K562 (cell line): ENCODE data around the gene PDCD1LG2. TPM values are rescaled to one million over a fixed set of nuclear protein-coding genes. Genes with fewer than 3 reads are reported as not detected.

Experiments
- ADNP ChIP-seq: fragments of 200-800 bp; sonication (Bioruptor generic); IDR thresholded peaks from 2 replicates; pipeline ENCODE4 v1.6.1; 2016; ENCODE audit warnings: missing genetic modification characterization, missing compliant biosample characterization
- ATF7 ChIP-seq: fragments of 450-650 bp; IDR thresholded peaks from 2 replicates; pipeline ENCODE4 v1.7.1; 2014; ENCODE audit warnings: mild to moderate bottlenecking, moderate library complexity
- BACH1 ChIP-seq: fragments of 200-800 bp; sonication (Bioruptor generic); IDR thresholded peaks from 2 replicates; pipeline ENCODE4 v1.6.1; 2016; ENCODE audit warnings: missing genetic modification characterization, missing compliant biosample characterization
- CXXC5 ChIP-seq: fragments of 250-450 bp; sonication (Bioruptor Pico); IDR thresholded peaks from 2 replicates; pipeline ENCODE4 v1.8.0; 2022; ENCODE audit warnings: inconsistent platforms, mild to moderate bottlenecking, moderate library complexity
- FOXA3 ChIP-seq, 2 experiments: fragments of 450-650 bp in 1 of 2; sonication (generic) in 1 of 2; formaldehyde crosslinking; IDR thresholded peaks in 1 of 2; conservative IDR thresholded peaks in 1 of 2; 2 replicates each; pipeline versions ENCODE4 v1.4.0 to v1.8.0; 2020 to 2022; ENCODE audit warnings: mild to moderate bottlenecking in 2 of 2, missing genetic modification reagents in 1 of 2
- FUS ChIP-seq: fragments of 200-400 bp; formaldehyde crosslinking; optimal IDR thresholded peaks from 2 replicates; pipeline ENCODE3; 2017; ENCODE audit warnings: low read depth, low read length
- JUND ChIP-seq, 2 experiments: IDR thresholded peaks; 2 replicates in 1 of 2; 3 replicates in 1 of 2; pipeline ENCODE4 v1.6.1; 2011; ENCODE audit warnings: borderline replicate concordance in 2 of 2, low read depth in 2 of 2, low read length in 2 of 2, improper control_type of control experiment in 1 of 2, missing biosample characterization in 1 of 2, missing genetic modification characterization in 1 of 2, missing genetic modification reagents in 1 of 2
- NFRKB ChIP-seq: fragments of 450-650 bp; IDR thresholded peaks from 2 replicates; pipeline ENCODE4 v1.6.1; 2016; ENCODE audit warnings: low read depth
- NUFIP1 ChIP-seq: fragments of 450-650 bp; IDR thresholded peaks from 2 replicates; pipeline ENCODE4 v1.6.1; 2018; ENCODE audit not compliant: partially characterized antibody
- OTX1 ChIP-seq: fragments of 450-650 bp; formaldehyde crosslinking; IDR thresholded peaks from 2 replicates; pipeline ENCODE4 v1.4.0; 2022; ENCODE audit warnings: mild to moderate bottlenecking
- PCBP2 ChIP-seq: fragments of 200-400 bp; formaldehyde crosslinking; IDR thresholded peaks from 2 replicates; pipeline ENCODE4 v1.6.1; 2018; ENCODE audit warnings: low read length, low read depth, mild to moderate bottlenecking, moderate library complexity; ENCODE audit not compliant: poor library complexity, severe bottlenecking
- PTTG1 ChIP-seq: fragments of 450-650 bp; IDR thresholded peaks from 2 replicates; pipeline ENCODE4 v1.6.1; 2016; ENCODE audit warnings: low read depth, mild to moderate bottlenecking, missing genetic modification characterization, missing compliant biosample characterization
- RBM17 ChIP-seq: fragments of 200-400 bp; formaldehyde crosslinking; IDR thresholded peaks from 2 replicates; pipeline ENCODE4 v1.6.1; 2017; ENCODE audit warnings: low read depth, mild to moderate bottlenecking, low read length, borderline replicate concordance
- RFX1 ChIP-seq: fragments of 450-650 bp; IDR thresholded peaks from 2 replicates; pipeline ENCODE4 v1.6.1; 2016; ENCODE audit warnings: mild to moderate bottlenecking, moderate library complexity
- SIN3B ChIP-seq: fragments of 450-650 bp; IDR thresholded peaks from 2 replicates; pipeline ENCODE4 v1.6.1; 2017; ENCODE audit warnings: low read depth, mild to moderate bottlenecking, moderate library complexity
- TBL1XR1 ChIP-seq, 2 experiments: IDR thresholded peaks; 2 replicates each; pipeline ENCODE4 v1.6.1; 2012; ENCODE audit warnings: improper control_type of control experiment in 2 of 2, low read length in 2 of 2, mild to moderate bottlenecking in 1 of 2
- TEAD1 ChIP-seq, 2 experiments: fragments of 450-650 bp in 1 of 2; sonication (generic) in 1 of 2; formaldehyde crosslinking; IDR thresholded peaks; 2 replicates each; pipeline versions ENCODE4 v1.4.0 to v1.8.0; 2020 to 2022; ENCODE audit warnings: mild to moderate bottlenecking in 2 of 2, missing genetic modification reagents in 1 of 2
- ZNF197 ChIP-seq: fragments of 200-800 bp; sonication (Bioruptor generic); IDR thresholded peaks from 2 replicates; pipeline ENCODE4 v1.6.1; 2016; ENCODE audit warnings: low read depth, missing genetic modification characterization, missing compliant biosample characterization
- ZNF584 ChIP-seq: fragments of 200-800 bp; sonication (Bioruptor generic); IDR thresholded peaks from 2 replicates; pipeline ENCODE4 v1.6.1; 2016; ENCODE audit warnings: low read depth, mild to moderate bottlenecking, missing genetic modification characterization, missing compliant biosample characterization
- ZNF589 ChIP-seq: fragments of 200-800 bp; sonication (Bioruptor generic); IDR thresholded peaks from 2 replicates; pipeline ENCODE4 v1.6.1; 2016; ENCODE audit warnings: low read depth, missing genetic modification characterization, missing compliant biosample characterization
- ZNF79 ChIP-seq: fragments of 250-450 bp; sonication (Bioruptor Pico); IDR thresholded peaks from 2 replicates; pipeline ENCODE4 v1.4.0; 2020; ENCODE audit warnings: low read depth, mild to moderate bottlenecking, moderate library complexity
- polyA plus RNA-seq, 8 experiments: library from polyadenylated mRNA; depleted of rRNA in 4 of 8; stranded (reverse) in 5 of 8; unstranded in 3 of 8; fragments of >200 nt; fragmentation: Nextera tagmentation in 2 of 8; fragmentation: Illumina TruSeq in 1 of 8; extraction: Ambion mirVana in 2 of 8; extraction: Trizol in 1 of 8; gene quantifications; 2 replicates each; pipeline versions ENCODE4 v1.2.1 to v1.2.3, GENCODE V29; 2011 to 2014; ENCODE audit warnings: inconsistent platforms in 1 of 8, missing spikeins in 1 of 8
- total RNA-seq, 7 experiments: library from RNA; depleted of rRNA in 6 of 7; stranded (reverse); fragments of >200 nt in 6 of 7; fragmentation: Illumina TruSeq in 2 of 7; extraction: Trizol in 2 of 7; gene quantifications; 2 replicates each; pipeline versions ENCODE4 v1.2.1 to v1.2.3, GENCODE V29; 2011 to 2021; ENCODE audit warnings: low replicate concordance in 1 of 7
- TF ChIP-seq, protein P1 (sequence below): fragments of 250-450 bp; sonication (Bioruptor Pico); IDR thresholded peaks from 2 replicates; pipeline ENCODE4 v1.8.0; 2021; ENCODE audit warnings: moderate library complexity, mild to moderate bottlenecking, inconsistent platforms
- TF ChIP-seq, protein P2 (sequence below), 2 experiments: fragments of 200-800 bp in 1 of 2; sonication (Bioruptor generic) in 1 of 2; sonication (generic) in 1 of 2; formaldehyde crosslinking in 1 of 2; IDR thresholded peaks in 1 of 2; conservative IDR thresholded peaks in 1 of 2; 2 replicates each; pipeline versions ENCODE4 v1.5.0 to v1.6.1; 2016 to 2020; ENCODE audit warnings: missing compliant biosample characterization in 1 of 2, missing genetic modification characterization in 1 of 2, missing genetic modification reagents in 1 of 2

Gene PDCD1LG2
- total and polyA plus RNA-seq, 9 of the 15 experiments (the other 6 are each of a cell fraction or from before 2014, with no cell fraction given), result not detected

DNA sequence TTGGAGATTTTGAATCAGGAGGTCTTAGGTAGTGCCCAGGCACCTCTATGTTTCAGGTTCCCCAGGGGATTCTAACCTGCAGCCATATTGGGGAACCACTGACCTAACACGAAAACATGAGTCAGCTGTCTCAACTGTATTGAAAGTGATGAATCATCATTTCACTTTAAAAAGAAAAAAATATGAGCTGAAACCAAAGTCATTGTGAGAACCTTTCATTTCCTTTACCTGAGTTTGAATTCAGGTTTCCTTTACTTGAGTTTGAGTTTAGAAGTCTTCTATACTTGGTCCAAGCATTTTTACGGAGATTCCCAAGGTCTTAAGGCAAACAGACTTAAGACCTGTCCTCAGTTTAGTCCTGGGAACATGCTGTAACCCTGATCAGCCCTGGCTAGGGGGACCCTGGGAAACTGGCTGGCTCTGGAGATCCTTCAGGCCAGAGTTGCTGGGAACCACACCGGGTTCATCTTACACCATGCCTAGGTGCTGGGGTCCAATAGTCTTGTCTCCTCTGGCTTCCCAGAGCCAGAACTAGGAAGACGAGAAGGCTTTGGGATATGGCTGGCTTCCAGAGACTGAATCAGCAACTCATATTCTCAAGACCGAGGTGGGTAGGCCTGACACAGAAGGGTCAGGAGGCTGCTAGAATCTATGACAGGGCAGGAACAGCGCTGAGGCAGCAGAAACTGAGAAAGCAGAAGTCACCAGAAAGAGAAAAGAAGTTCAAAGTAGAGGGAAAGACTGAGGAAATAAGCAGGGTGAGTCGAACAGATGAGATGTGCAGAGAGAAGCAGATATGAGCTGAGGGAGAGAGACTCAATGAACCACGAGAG is 16.4 kb upstream of the PDCD1LG2 start (continued):
- TF ChIP-seq, protein P1, sequence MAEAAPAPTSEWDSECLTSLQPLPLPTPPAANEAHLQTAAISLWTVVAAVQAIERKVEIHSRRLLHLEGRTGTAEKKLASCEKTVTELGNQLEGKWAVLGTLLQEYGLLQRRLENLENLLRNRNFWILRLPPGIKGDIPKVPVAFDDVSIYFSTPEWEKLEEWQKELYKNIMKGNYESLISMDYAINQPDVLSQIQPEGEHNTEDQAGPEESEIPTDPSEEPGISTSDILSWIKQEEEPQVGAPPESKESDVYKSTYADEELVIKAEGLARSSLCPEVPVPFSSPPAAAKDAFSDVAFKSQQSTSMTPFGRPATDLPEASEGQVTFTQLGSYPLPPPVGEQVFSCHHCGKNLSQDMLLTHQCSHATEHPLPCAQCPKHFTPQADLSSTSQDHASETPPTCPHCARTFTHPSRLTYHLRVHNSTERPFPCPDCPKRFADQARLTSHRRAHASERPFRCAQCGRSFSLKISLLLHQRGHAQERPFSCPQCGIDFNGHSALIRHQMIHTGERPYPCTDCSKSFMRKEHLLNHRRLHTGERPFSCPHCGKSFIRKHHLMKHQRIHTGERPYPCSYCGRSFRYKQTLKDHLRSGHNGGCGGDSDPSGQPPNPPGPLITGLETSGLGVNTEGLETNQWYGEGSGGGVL, result no peak
- TF ChIP-seq BACH1 (tag), result peak; percentile 99
- TF ChIP-seq TEAD1 (CRISPR knock-in tag; IDR thresholded peaks at IDR 0.05), result peak in 1 of 2 experiments; percentile 62; a peak in 1 of 4 replicates
- no peak for TF ChIP-seq TBL1XR1 (IDR thresholded peaks at IDR 0.05; ENCODE audit: low read length in 2 of 2)
- TF ChIP-seq ZNF79 (CRISPR knock-in tag), result peak; percentile 35; the same call in 1 of the 2 replicates
- no peak for TF ChIP-seq RBM17
- TF ChIP-seq ZNF584, result peak; percentile 79
- no peak for TF ChIP-seq RFX1
- no peak for TF ChIP-seq NUFIP1
- TF ChIP-seq, protein P2, sequence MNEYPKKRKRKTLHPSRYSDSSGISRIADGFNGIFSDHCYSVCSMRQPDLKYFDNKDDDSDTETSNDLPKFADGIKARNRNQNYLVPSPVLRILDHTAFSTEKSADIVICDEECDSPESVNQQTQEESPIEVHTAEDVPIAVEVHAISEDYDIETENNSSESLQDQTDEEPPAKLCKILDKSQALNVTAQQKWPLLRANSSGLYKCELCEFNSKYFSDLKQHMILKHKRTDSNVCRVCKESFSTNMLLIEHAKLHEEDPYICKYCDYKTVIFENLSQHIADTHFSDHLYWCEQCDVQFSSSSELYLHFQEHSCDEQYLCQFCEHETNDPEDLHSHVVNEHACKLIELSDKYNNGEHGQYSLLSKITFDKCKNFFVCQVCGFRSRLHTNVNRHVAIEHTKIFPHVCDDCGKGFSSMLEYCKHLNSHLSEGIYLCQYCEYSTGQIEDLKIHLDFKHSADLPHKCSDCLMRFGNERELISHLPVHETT (CRISPR knock-in tag; conservative IDR thresholded peaks at IDR 0.05 in 1 of 2, IDR thresholded peaks at IDR 0.05 in 1 of 2), result peak in 1 of 2 experiments; percentile 94; a peak in 2 of 4 replicates
- peak; percentile 53; the same call in 1 of the 2 replicates for TF ChIP-seq JUND (IDR thresholded peaks at IDR 0.05; ENCODE audit: borderline replicate concordance, low read depth, low read length)
- peak; percentile 82 for TF ChIP-seq JUND (tag; IDR thresholded peaks at IDR 0.05; ENCODE audit: borderline replicate concordance, low read depth, low read length)
- peak; percentile 36; the same call in 1 of the 2 replicates for TF ChIP-seq CXXC5
- peak; percentile 94 for TF ChIP-seq ZNF589 (CRISPR knock-in tag)
- no peak for TF ChIP-seq OTX1 (CRISPR knock-in tag)
- no peak for TF ChIP-seq PCBP2
- peak; percentile 56; the same call in 1 of the 2 replicates for TF ChIP-seq NFRKB
- peak; percentile 57; the same call in 1 of the 2 replicates for TF ChIP-seq PTTG1
- TF ChIP-seq FUS, result no peak
- no peak for TF ChIP-seq SIN3B
- TF ChIP-seq ATF7, result no peak; the same call in 1 of the 2 replicates
- TF ChIP-seq FOXA3 (CRISPR knock-in tag; conservative IDR thresholded peaks at IDR 0.05 in 1 of 2, IDR thresholded peaks at IDR 0.05 in 1 of 2), result no peak
- 0 out of 2 replicates have a peak, but pooled peaks have one; percentile 75 for TF ChIP-seq ZNF197 (CRISPR knock-in tag)
- TF ChIP-seq ADNP, result no peak
